GM23338 (cell line): ENCODE measurements around the gene PAN2. TPM values are rescaled to one million over a fixed set of nuclear protein-coding genes. Genes with fewer than 3 reads are reported as not detected.
"Not testable (repeated sequence)": the region's sequence is repeated elsewhere in the genome, so short reads cannot be mapped to it uniquely, and the experiment has no call there.

ENCODE experiments used
- ATAC-seq: fragments of 200-7000 bp; cut with Tn5 transposase; 3 replicates; pipeline ENCODE4 v1.9.1; 2020
- DNase-seq: peaks from one replicate; pipeline ENCODE4 v3.0.0-alpha.2; 2015; ENCODE audit warnings: low spot score
- H2AFZ ChIP-seq: fragments of 200-600 bp; sonication (generic); 2 replicates; pipeline ENCODE4 v1.8.0; 2016; ENCODE audit warnings: antibody characterized with exemption, mild to moderate bottlenecking, moderate library complexity
- H3F3A ChIP-seq: fragments of 200-600 bp; sonication (generic); replicated peaks from 2 replicates; pipeline ENCODE4 v1.8.0; 2017; ENCODE audit warnings: antibody characterized with exemption, mixed run types, low read depth
- H3K27ac ChIP-seq: fragments of 200-600 bp; sonication (generic); 2 replicates; pipeline ENCODE4 v1.6.1; 2016; ENCODE audit warnings: low read depth
- H3K27me3 ChIP-seq: fragments of 200-600 bp; sonication (generic); 2 replicates; pipeline ENCODE4 v1.8.0; 2016; ENCODE audit warnings: mild to moderate bottlenecking, mixed run types, moderate library complexity; ENCODE audit not compliant: insufficient read depth
- H3K36me3 ChIP-seq: fragments of 200-600 bp; sonication (generic); 2 replicates; pipeline ENCODE4 v1.8.0; 2016; ENCODE audit warnings: mild to moderate bottlenecking; ENCODE audit not compliant: insufficient read depth
- H3K4me1 ChIP-seq: fragments of 200-600 bp; sonication (generic); 2 replicates; pipeline ENCODE4 v1.8.0; 2016; ENCODE audit warnings: mild to moderate bottlenecking, moderate library complexity; ENCODE audit not compliant: insufficient read depth
- H3K4me2 ChIP-seq: fragments of 200-600 bp; sonication (generic); 2 replicates; pipeline ENCODE4 v1.7.1; 2017; ENCODE audit warnings: mixed run types
- H3K4me3 ChIP-seq: fragments of 200-600 bp; sonication (generic); 2 replicates; pipeline ENCODE4 v1.6.1; 2016; ENCODE audit warnings: mixed run types
- H3K79me2 ChIP-seq: fragments of 200-600 bp; sonication (generic); replicated peaks from 2 replicates; pipeline ENCODE4 v1.8.0; 2017; ENCODE audit warnings: mild to moderate bottlenecking; ENCODE audit not compliant: insufficient read depth
- H3K9me2 ChIP-seq: fragments of 200-600 bp; sonication (generic); 2 replicates; pipeline ENCODE4 v1.8.0; 2017; ENCODE audit not compliant: insufficient read depth
- H4K20me1 ChIP-seq: fragments of 200-600 bp; sonication (generic); replicated peaks from 2 replicates; pipeline ENCODE4 v1.8.0; 2017; ENCODE audit warnings: mild to moderate bottlenecking; ENCODE audit not compliant: insufficient read depth
- H3K27ac Mint-ChIP-seq: 2 replicates; pipeline ENCODE4 v1.8.0; 2020; ENCODE audit warnings: inconsistent platforms, mild to moderate bottlenecking, moderate library complexity, mixed read lengths
- H3K27me3 Mint-ChIP-seq: 3 replicates; pipeline ENCODE4 v1.8.0; 2022; ENCODE audit warnings: low read depth, mild to moderate bottlenecking, moderate library complexity, mixed read lengths, inconsistent platforms; ENCODE audit not compliant: insufficient read depth, poor library complexity
- H3K36me3 Mint-ChIP-seq: 3 replicates; pipeline ENCODE4 v1.8.0; 2021; ENCODE audit warnings: low read depth, mild to moderate bottlenecking, inconsistent platforms, moderate library complexity, mixed read lengths
- H3K4me1 Mint-ChIP-seq: 3 replicates; pipeline ENCODE4 v1.8.0; 2020; ENCODE audit warnings: mild to moderate bottlenecking, inconsistent platforms, mixed read lengths
- H3K4me3 Mint-ChIP-seq: 3 replicates; pipeline ENCODE4 v1.8.0; 2021; ENCODE audit warnings: moderate library complexity, mild to moderate bottlenecking, inconsistent platforms, mixed read lengths
- H3K9me3 Mint-ChIP-seq: 3 replicates; pipeline ENCODE4 v1.8.0; 2020; ENCODE audit warnings: moderate library complexity, mild to moderate bottlenecking, inconsistent platforms, mixed read lengths
- CREB1 ChIP-seq: fragments of 250-450 bp; sonication (Bioruptor Pico); IDR thresholded peaks from 2 replicates; pipeline ENCODE4 v1.5.0; 2020; ENCODE audit warnings: low read depth, mild to moderate bottlenecking, moderate library complexity
- CTCF ChIP-seq, 2 experiments: fragments of 200-600 bp in 1 of 2; sonication (generic) in 1 of 2; conservative IDR thresholded peaks; 2 replicates each; pipeline versions ENCODE4 v1.5.1 to v1.6.1; 2016 to 2017; ENCODE audit warnings: antibody characterized with exemption in 2 of 2, low read depth in 2 of 2, mild to moderate bottlenecking in 2 of 2, moderate library complexity in 1 of 2
- EZH2 ChIP-seq: fragments of 200-600 bp; sonication (generic); IDR thresholded peaks from one replicate; pipeline ENCODE4 v1.8.0; 2017; ENCODE audit warnings: antibody characterized with exemption, mild to moderate bottlenecking, low read depth; ENCODE audit not compliant: unreplicated experiment
- EZH2phosphoT487 ChIP-seq: fragments of 200-600 bp; sonication (generic); IDR thresholded peaks from one replicate; pipeline ENCODE4 v1.8.1; 2018; ENCODE audit warnings: antibody characterized with exemption; ENCODE audit not compliant: unreplicated experiment
- JUNB ChIP-seq: IDR thresholded peaks from one replicate; pipeline ENCODE4 v1.6.1; 2016; ENCODE audit warnings: antibody characterized with exemption; ENCODE audit not compliant: unreplicated experiment
- NANOG ChIP-seq: IDR thresholded peaks from 2 replicates; pipeline ENCODE4 v1.6.1; 2016; ENCODE audit warnings: antibody characterized with exemption, borderline replicate concordance
- STAT1 ChIP-seq: IDR thresholded peaks from one replicate; pipeline ENCODE4 v1.6.1; 2016; ENCODE audit warnings: antibody characterized with exemption; ENCODE audit not compliant: unreplicated experiment
- ZNF114 ChIP-seq: fragments of 250-450 bp; sonication (Bioruptor Pico); IDR thresholded peaks from 2 replicates; pipeline ENCODE4 v1.5.0; 2020; ENCODE audit warnings: mild to moderate bottlenecking, moderate library complexity
- polyA plus RNA-seq: library from polyadenylated mRNA; unstranded; fragments of >200 nt; fragmentation: Nextera tagmentation; extraction: Ambion mirVana; gene quantifications from 2 replicates; pipeline ENCODE4 v1.2.1, GENCODE V29; 2016
- total RNA-seq: library from RNA; depleted of rRNA; stranded (reverse); fragments of >200 nt; shearing (Covaris generic); gene quantifications from 2 replicates; pipeline ENCODE4 v1.2.3, GENCODE V29; 2014
- TF ChIP-seq, protein P1 (sequence below): fragments of 250-450 bp; sonication (Bioruptor Pico); IDR thresholded peaks from 2 replicates; pipeline ENCODE4 v1.5.0; 2020; ENCODE audit warnings: mild to moderate bottlenecking, moderate library complexity
- TF ChIP-seq, protein P2 (sequence below): IDR thresholded peaks from one replicate; pipeline ENCODE4 v1.6.1; 2018; ENCODE audit warnings: antibody characterized with exemption; ENCODE audit not compliant: unreplicated experiment

PAN2 gene
- total and polyA plus RNA-seq, 2 experiments from 2014 or later = 11.5 to 27.2 TPM

- TF ChIP-seq, protein P1, sequence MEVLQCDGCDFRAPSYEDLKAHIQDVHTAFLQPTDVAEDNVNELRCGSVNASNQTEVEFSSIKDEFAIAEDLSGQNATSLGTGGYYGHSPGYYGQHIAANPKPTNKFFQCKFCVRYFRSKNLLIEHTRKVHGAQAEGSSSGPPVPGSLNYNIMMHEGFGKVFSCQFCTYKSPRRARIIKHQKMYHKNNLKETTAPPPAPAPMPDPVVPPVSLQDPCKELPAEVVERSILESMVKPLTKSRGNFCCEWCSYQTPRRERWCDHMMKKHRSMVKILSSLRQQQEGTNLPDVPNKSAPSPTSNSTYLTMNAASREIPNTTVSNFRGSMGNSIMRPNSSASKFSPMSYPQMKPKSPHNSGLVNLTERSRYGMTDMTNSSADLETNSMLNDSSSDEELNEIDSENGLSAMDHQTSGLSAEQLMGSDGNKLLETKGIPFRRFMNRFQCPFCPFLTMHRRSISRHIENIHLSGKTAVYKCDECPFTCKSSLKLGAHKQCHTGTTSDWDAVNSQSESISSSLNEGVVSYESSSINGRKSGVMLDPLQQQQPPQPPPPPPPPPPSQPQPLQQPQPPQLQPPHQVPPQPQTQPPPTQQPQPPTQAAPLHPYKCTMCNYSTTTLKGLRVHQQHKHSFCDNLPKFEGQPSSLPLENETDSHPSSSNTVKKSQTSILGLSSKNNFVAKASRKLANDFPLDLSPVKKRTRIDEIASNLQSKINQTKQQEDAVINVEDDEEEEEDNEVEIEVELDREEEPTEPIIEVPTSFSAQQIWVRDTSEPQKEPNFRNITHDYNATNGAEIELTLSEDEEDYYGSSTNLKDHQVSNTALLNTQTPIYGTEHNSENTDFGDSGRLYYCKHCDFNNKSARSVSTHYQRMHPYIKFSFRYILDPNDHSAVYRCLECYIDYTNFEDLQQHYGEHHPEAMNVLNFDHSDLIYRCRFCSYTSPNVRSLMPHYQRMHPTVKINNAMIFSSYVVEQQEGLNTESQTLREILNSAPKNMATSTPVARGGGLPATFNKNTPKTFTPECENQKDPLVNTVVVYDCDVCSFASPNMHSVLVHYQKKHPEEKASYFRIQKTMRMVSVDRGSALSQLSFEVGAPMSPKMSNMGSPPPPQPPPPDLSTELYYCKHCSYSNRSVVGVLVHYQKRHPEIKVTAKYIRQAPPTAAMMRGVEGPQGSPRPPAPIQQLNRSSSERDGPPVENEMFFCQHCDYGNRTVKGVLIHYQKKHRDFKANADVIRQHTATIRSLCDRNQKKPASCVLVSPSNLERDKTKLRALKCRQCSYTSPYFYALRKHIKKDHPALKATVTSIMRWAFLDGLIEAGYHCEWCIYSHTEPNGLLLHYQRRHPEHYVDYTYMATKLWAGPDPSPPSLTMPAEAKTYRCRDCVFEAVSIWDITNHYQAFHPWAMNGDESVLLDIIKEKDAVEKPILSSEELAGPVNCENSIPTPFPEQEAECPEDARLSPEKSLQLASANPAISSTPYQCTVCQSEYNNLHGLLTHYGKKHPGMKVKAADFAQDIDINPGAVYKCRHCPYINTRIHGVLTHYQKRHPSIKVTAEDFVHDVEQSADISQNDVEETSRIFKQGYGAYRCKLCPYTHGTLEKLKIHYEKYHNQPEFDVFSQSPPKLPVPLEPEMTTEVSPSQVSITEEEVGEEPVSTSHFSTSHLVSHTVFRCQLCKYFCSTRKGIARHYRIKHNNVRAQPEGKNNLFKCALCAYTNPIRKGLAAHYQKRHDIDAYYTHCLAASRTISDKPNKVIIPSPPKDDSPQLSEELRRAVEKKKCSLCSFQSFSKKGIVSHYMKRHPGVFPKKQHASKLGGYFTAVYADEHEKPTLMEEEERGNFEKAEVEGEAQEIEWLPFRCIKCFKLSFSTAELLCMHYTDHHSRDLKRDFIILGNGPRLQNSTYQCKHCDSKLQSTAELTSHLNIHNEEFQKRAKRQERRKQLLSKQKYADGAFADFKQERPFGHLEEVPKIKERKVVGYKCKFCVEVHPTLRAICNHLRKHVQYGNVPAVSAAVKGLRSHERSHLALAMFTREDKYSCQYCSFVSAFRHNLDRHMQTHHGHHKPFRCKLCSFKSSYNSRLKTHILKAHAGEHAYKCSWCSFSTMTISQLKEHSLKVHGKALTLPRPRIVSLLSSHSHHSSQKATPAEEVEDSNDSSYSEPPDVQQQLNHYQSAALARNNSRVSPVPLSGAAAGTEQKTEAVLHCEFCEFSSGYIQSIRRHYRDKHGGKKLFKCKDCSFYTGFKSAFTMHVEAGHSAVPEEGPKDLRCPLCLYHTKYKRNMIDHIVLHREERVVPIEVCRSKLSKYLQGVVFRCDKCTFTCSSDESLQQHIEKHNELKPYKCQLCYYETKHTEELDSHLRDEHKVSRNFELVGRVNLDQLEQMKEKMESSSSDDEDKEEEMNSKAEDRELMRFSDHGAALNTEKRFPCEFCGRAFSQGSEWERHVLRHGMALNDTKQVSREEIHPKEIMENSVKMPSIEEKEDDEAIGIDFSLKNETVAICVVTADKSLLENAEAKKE = no peak
Observed at GRCh38 chr12:56324206-56324605, 9.6 kb downstream of the PAN2 start (continued).

DNA sequence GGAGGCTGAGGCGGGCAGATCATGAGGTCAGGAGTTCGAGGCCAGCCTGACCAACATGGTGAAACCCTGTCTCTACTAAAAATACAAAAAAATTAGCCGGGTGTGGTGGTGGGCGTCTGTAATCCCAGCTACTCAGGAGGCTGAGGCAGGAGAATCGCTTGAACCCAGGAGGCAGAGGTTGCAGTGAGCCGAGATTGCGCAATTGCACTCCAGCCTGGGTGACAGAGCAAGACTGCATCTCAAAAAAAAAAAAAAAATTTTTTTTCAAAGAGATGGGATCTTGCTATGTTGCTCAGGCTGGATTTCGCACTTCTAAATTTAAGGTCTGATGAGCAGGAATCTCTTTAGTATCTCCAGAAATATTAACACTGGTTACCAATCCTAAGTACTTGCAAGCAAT lies 12.2 kb downstream of the PAN2 start:
- H3K4me3 ChIP-seq, H4K20me1 ChIP-seq, H3K79me2 ChIP-seq, H3K9me2 ChIP-seq, H3K27me3 ChIP-seq, H3K4me2 ChIP-seq, H3K27ac Mint-ChIP-seq, H2AFZ ChIP-seq, H3K9me3 Mint-ChIP-seq, H3K27me3 Mint-ChIP-seq, H3K36me3 ChIP-seq, H3K4me1 ChIP-seq, H3K4me1 Mint-ChIP-seq, H3K27ac ChIP-seq, DNase-seq, H3F3A ChIP-seq, H3K4me3 Mint-ChIP-seq, ATAC-seq: not testable (repeated sequence)
- H3K36me3 Mint-ChIP-seq = peaks cover 18% of the 10 kb centered on the region

DNA sequence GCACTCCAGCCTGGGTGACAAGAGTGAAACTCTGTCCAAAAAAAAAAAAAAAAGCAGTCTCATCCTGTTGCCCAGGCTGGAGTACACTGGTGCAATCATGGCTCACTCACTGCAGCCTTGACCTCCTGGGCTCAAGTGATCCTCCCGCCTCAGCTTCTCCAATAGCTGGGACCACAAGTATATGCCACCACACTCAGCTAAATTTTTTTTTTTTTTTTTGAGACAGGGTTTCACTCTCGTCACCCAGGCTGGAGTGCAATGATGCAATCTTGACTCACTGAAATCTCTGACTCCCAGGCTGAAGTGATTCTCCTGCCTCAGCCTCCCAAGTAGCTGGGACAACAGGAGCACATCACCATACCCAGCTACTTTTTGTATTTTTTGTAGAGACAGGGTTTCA lies 12.8 kb downstream of the PAN2 start:
- peaks cover 7% of the 10 kb centered on the region for H3K4me1 ChIP-seq
- Mint-ChIP-seq H3K4me1 (no peaks in the 10 kb centered on the region; the same call in 2 of the 3 replicates), H3K27me3 (peaks cover 6% of the 10 kb centered on the region), H3K9me3 (no peaks in the 10 kb centered on the region), H3K4me3 (no peak overlapping the region), H3K36me3 (peaks cover 14% of the 10 kb centered on the region; the same call in 2 of the 3 replicates), H3K27ac (no peak overlapping the region)
- no peaks in the 10 kb centered on the region for H3K79me2 ChIP-seq
- no peak overlapping the region for H3K27ac ChIP-seq
- 0 out of 2 replicates have a peak, but pooled peaks cover 3% of the 10 kb centered on the region for H3F3A ChIP-seq
- no peaks in the 10 kb centered on the region for H4K20me1 ChIP-seq
- no peak overlapping the region for H3K4me3 ChIP-seq
- no peaks in the 10 kb centered on the region for H3K36me3 ChIP-seq
- ATAC-seq (no peak), DNase-seq (no peak)
- no peak overlapping the region for H2AFZ ChIP-seq
- no peaks in the 10 kb centered on the region for H3K9me2 ChIP-seq
- H3K27me3 ChIP-seq = no peaks in the 10 kb centered on the region
- no peak overlapping the region for H3K4me2 ChIP-seq
- no peak for TF ChIP-seq EZH2
- no peak for TF ChIP-seq CREB1 (CRISPR knock-in tag)
- TF ChIP-seq STAT1 = no peak
- TF ChIP-seq JUNB = no peak
- TF ChIP-seq CTCF (conservative IDR thresholded peaks at IDR 0.05; ENCODE audit: low read depth in 2 of 2) = no peak
- TF ChIP-seq ZNF114 (CRISPR knock-in tag) = no peak
- no peak for TF ChIP-seq EZH2phosphoT487
- TF ChIP-seq NANOG = no peak
- TF ChIP-seq, protein P2, sequence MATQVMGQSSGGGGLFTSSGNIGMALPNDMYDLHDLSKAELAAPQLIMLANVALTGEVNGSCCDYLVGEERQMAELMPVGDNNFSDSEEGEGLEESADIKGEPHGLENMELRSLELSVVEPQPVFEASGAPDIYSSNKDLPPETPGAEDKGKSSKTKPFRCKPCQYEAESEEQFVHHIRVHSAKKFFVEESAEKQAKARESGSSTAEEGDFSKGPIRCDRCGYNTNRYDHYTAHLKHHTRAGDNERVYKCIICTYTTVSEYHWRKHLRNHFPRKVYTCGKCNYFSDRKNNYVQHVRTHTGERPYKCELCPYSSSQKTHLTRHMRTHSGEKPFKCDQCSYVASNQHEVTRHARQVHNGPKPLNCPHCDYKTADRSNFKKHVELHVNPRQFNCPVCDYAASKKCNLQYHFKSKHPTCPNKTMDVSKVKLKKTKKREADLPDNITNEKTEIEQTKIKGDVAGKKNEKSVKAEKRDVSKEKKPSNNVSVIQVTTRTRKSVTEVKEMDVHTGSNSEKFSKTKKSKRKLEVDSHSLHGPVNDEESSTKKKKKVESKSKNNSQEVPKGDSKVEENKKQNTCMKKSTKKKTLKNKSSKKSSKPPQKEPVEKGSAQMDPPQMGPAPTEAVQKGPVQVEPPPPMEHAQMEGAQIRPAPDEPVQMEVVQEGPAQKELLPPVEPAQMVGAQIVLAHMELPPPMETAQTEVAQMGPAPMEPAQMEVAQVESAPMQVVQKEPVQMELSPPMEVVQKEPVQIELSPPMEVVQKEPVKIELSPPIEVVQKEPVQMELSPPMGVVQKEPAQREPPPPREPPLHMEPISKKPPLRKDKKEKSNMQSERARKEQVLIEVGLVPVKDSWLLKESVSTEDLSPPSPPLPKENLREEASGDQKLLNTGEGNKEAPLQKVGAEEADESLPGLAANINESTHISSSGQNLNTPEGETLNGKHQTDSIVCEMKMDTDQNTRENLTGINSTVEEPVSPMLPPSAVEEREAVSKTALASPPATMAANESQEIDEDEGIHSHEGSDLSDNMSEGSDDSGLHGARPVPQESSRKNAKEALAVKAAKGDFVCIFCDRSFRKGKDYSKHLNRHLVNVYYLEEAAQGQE = no peak
